ENCODE measurements around the gene DDX28.

- TF ChIP-seq EZH2 (IDR thresholded peaks at IDR 0.05; ENCODE audit: borderline replicate concordance, control insufficient read depth, low read depth, low read length) (no peak), CTCF (IDR thresholded peaks at IDR 0.05 in 2 of 3, conservative IDR thresholded peaks at IDR 0.05 in 1 of 3; ENCODE audit: control insufficient read depth in 2 of 3, extremely low read depth in 1 of 3, insufficient read depth in 1 of 3, low read depth in 3 of 3, low read length in 3 of 3) (no peak), KDM1A (IDR thresholded peaks at IDR 0.05; ENCODE audit: borderline replicate concordance) (no peak), SPI1 (IDR thresholded peaks at IDR 0.05; ENCODE audit: borderline replicate concordance, insufficient read depth, low read depth, low read length) (no peak), ATF2 (IDR thresholded peaks at IDR 0.05; ENCODE audit: low read length) (no peak)
Measured at GRCh38 chr16:68022278-68022727, 729 bp downstream of the DDX28 start.

Measured in GM12878 (cell line).